SK-N-SH (cell line): ENCODE results near the gene PTPRN.

Experiments
- CHD2 ChIP-seq: fragments of 150-350 bp; IDR thresholded peaks from 2 replicates; pipeline ENCODE4 v1.6.1; 2018; ENCODE audit warnings: low read length; ENCODE audit not compliant: partially characterized antibody
- CTCF ChIP-seq: fragments of 200-600 bp; sonication (generic); IDR thresholded peaks from 2 replicates; pipeline ENCODE4 v1.6.1; 2017; ENCODE audit warnings: antibody characterized with exemption, mild to moderate bottlenecking, moderate library complexity
- EP300 ChIP-seq, 2 experiments: IDR thresholded peaks; 2 replicates each; pipeline versions ENCODE4 v1.4.0 to v1.6.1; 2012; ENCODE audit warnings: borderline replicate concordance in 1 of 2, low read depth in 1 of 2, low read length in 1 of 2
- EZH2phosphoT487 ChIP-seq: fragments of 200-600 bp; sonication (generic); IDR thresholded peaks from 2 replicates; pipeline ENCODE4 v1.6.1; 2017; ENCODE audit warnings: low read depth, mixed run types, mild to moderate bottlenecking, antibody characterized with exemption, moderate library complexity, borderline replicate concordance
- GABPA ChIP-seq: IDR thresholded peaks from 2 replicates; pipeline ENCODE4 v1.4.0; 2012; ENCODE audit warnings: low read depth, mild to moderate bottlenecking
- MAX ChIP-seq: IDR thresholded peaks from 2 replicates; pipeline ENCODE4 v1.4.0; 2012; ENCODE audit warnings: low read depth
- MEF2A ChIP-seq: IDR thresholded peaks from 2 replicates; pipeline ENCODE4 v1.4.0; 2012; ENCODE audit warnings: low read depth, borderline replicate concordance
- NFIC ChIP-seq: IDR thresholded peaks from 2 replicates; pipeline ENCODE4 v1.4.0; 2012; ENCODE audit warnings: borderline replicate concordance
- POLR2AphosphoS5 ChIP-seq: IDR thresholded peaks from 2 replicates; pipeline ENCODE4 v1.6.1; 2012; ENCODE audit warnings: low read depth, low read length
- RFX5 ChIP-seq: IDR thresholded peaks from 2 replicates; pipeline ENCODE4 v1.6.1; 2012; ENCODE audit warnings: mild to moderate bottlenecking, improper control_type of control experiment, low read length
- USF2 ChIP-seq: fragments of 150-350 bp; IDR thresholded peaks from 2 replicates; pipeline ENCODE4 v1.6.1; 2017; ENCODE audit warnings: antibody characterized with exemption, low read length, low read depth, borderline replicate concordance
- YY1 ChIP-seq: IDR thresholded peaks from 2 replicates; pipeline ENCODE4 v1.4.0; 2012; ENCODE audit warnings: low read depth, mild to moderate bottlenecking

GRCh38 chr2:219350215-219350614 is 41.0 kb upstream of the PTPRN start:
- TF ChIP-seq YY1 (no peak), MEF2A (no peak), GABPA (no peak), MAX (no peak), POLR2AphosphoS5 (no peak), CTCF (no peak), EP300 (IDR thresholded peaks at IDR 0.05; ENCODE audit: borderline replicate concordance in 1 of 2, low read depth in 1 of 2, low read length in 1 of 2) (no peak), NFIC (no peak), EZH2phosphoT487 (no peak), RFX5 (no peak), CHD2 (no peak), USF2 (no peak)
